Memory B cell (primary cell): ENCODE measurements around the gene EIF5.

Experiments used
- ATAC-seq: fragments of 150-1000 bp; cut with Tn5 transposase; 2 replicates; pipeline ENCODE4 v1.10.0; 2021; ENCODE audit warnings: low read depth, mild to moderate bottlenecking, moderate library complexity
- DNase-seq, 2 donors: peaks; one replicate each; pipeline ENCODE4 v3.0.0; 2022; ENCODE audit warnings: low spot score in 2 of 2
- H3K27ac Mint-ChIP-seq: one replicate; pipeline ENCODE4 v1.8.0; 2022; ENCODE audit warnings: mild to moderate bottlenecking, moderate library complexity, mixed read lengths
- H3K27me3 Mint-ChIP-seq: one replicate; pipeline ENCODE4 v1.8.0; 2022; ENCODE audit warnings: mixed read lengths
- H3K36me3 Mint-ChIP-seq: one replicate; pipeline ENCODE4 v1.8.0; 2022; ENCODE audit warnings: mild to moderate bottlenecking, mixed read lengths
- H3K4me1 Mint-ChIP-seq: one replicate; pipeline ENCODE4 v1.8.0; 2022; ENCODE audit warnings: mixed read lengths
- H3K4me3 Mint-ChIP-seq: one replicate; pipeline ENCODE4 v1.8.0; 2022; ENCODE audit warnings: mild to moderate bottlenecking, moderate library complexity, mixed read lengths
- H3K9me3 Mint-ChIP-seq: one replicate; pipeline ENCODE4 v1.8.0; 2022; ENCODE audit warnings: mixed read lengths

EIF5 gene

DNA sequence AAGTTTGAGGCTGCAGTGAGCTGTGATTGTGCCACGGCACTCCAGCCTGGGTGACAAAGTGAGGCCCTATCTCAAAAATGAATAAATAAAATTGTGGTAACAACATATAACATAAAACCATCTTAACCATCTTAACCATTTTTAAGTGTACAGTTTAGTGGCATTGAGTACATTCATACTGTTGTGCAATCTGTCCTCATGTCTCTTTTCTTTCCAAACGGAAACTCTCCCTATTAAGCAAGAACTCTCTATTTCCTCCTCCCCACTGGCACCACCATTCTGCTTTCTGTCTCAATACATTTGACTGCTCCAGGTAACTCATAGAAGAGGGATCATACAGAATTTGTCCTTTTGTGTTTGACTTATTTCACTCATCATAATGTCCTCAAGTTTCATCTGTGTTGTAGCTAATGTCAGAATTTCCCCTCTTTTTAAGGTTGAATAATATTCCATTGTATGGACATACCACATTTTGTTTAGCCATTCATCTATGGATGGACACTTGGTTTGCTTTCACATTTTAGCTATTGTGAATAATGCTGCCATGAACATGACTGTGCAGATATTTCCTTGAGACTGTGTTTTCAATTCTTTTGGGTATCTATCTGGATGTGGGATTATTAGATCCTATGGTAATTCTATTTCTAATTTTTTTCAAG is 46.8 kb downstream of the EIF5 start:
- DNase-seq (no peak), ATAC-seq (no peak)
- Mint-ChIP-seq H3K9me3 (no peaks in the 10 kb centered on the region), H3K4me1 (no peaks in the 10 kb centered on the region), H3K27me3 (peaks cover 12% of the 10 kb centered on the region), H3K36me3 (no peaks in the 10 kb centered on the region), H3K4me3 (no peak overlapping the region), H3K27ac (no peak overlapping the region)

DNA sequence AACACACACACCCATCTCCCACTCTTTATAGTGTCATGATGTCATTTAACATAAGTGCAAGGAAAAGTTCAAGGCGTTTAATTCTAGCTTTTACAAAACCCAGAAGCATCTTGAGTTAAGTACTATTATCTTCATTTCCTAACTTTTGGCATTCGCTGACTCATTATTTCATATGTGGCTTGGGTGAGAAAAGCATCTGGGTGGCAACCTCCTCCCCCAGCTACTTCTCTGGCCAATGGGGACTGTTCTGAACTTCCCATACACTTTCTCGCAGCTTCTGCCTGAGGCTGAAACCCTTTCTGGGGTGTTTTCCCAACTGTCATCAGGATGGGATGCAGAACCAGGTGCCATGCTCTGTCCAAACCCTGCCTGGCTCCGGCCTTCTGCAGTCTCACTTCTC is 48.3 kb downstream of the EIF5 start:
- Mint-ChIP-seq H3K4me3 (no peak overlapping the region), H3K9me3 (no peaks in the 10 kb centered on the region), H3K27me3 (peaks cover 12% of the 10 kb centered on the region), H3K36me3 (no peaks in the 10 kb centered on the region), H3K4me1 (peaks cover 3% of the 10 kb centered on the region), H3K27ac (no peak overlapping the region)
- DNase-seq (no peak), ATAC-seq (no peak)

GRCh38 chr14:103384450-103385151 is 50.6 kb downstream of the EIF5 start:
- peaks cover 9% of the 10 kb centered on the region for H3K27me3 Mint-ChIP-seq
- H3K27ac Mint-ChIP-seq: peak overlapping the region; percentile 93
- no peak for ATAC-seq
- no peaks in the 10 kb centered on the region for H3K36me3 Mint-ChIP-seq
- H3K9me3 Mint-ChIP-seq: no peaks in the 10 kb centered on the region
- DNase-seq: peak in 1 of 2 donors; percentile 5
- H3K4me1 Mint-ChIP-seq: peaks cover 15% of the 10 kb centered on the region
- H3K4me3 Mint-ChIP-seq: peak overlapping the region; percentile 96

GRCh38 chr14:103385152-103385928 is 51.3 kb downstream of the EIF5 start, which contains the start of gene MARK3:
Gene MARK3 (plus strand): TSS chr14:103385415. CDS start chr14:103386030, 615 bp downstream.
- peak; percentile 91 for ATAC-seq
- H3K4me3 Mint-ChIP-seq: peak within 1 kb of the TSS; percentile 96
- H3K9me3 Mint-ChIP-seq: no peaks in the 10 kb centered on the region
- H3K27me3 Mint-ChIP-seq: peaks cover 9% of the 10 kb centered on the region
- H3K27ac Mint-ChIP-seq: peak within 1 kb of the TSS; percentile 93
- peak; percentile 92 to 94 for DNase-seq
- H3K36me3 Mint-ChIP-seq: no peaks in the 10 kb centered on the region
- H3K4me1 Mint-ChIP-seq: peaks cover 15% of the 10 kb centered on the region

- Mint-ChIP-seq H3K27ac (peak overlapping the region; percentile 93), H3K4me1 (peaks cover 15% of the 10 kb centered on the region), H3K9me3 (no peaks in the 10 kb centered on the region), H3K36me3 (no peaks in the 10 kb centered on the region), H3K4me3 (peak overlapping the region; percentile 96), H3K27me3 (peaks cover 8% of the 10 kb centered on the region)
- DNase-seq: peak in 1 of 2 donors; percentile 5
- ATAC-seq: no peak
Observed at GRCh38 chr14:103385929-103386712, 52.1 kb downstream of the EIF5 start.

DNA sequence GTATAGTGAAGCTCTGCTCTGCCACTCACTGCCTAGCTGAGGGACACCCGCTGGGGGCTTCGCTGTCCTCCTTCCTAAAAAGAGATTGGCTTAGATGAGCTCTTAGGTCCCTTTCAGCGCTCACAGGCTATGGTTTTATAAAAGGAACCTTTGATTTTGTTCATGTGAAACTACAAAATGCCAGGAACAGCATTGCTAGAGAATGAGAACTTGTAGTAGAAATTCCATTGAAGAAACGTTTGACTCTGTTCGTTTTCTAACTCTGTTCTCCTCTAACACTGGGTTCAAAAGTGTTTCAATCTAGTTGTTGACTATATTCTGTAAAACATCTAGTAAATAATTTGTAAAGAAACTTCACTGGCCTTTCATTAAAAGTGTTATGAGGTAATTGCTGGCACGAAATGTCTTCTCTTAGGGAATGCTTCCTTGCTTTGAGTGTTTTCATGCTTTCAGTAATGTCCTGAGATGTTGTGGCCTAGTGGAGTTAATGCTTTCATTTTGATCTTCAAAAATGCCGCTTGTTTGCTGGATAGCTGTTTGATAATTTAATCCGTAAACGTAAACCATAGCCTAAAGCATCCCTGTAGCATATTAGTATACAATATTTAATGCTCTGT is 52.8 kb downstream of the EIF5 start:
- Mint-ChIP-seq H3K4me1 (peaks cover 15% of the 10 kb centered on the region), H3K4me3 (peak overlapping the region; percentile 96), H3K27ac (peak overlapping the region; percentile 81), H3K27me3 (peaks cover 6% of the 10 kb centered on the region), H3K9me3 (no peaks in the 10 kb centered on the region), H3K36me3 (no peaks in the 10 kb centered on the region)
- ATAC-seq (no peak), DNase-seq (no peak)

DNA sequence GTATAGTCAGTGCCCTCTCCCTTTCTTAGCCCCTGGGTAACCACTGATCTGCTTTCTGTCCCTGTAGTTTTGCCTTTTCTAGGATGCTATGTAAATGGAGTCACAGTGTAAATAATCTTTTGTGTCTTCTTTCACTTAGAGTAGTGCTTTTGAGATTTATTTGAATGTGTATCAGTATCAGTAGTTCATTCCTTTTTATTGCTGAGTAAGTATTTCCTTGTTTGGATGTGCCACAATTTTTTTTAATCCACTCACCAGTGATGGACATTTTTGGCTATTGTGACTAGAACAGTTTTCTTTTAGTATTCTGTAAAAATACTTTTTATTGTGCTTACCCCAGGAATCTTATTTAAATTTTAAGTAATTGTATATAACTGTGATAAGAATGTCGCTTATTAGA is 54.6 kb downstream of the EIF5 start:
- H3K4me3 Mint-ChIP-seq: no peak overlapping the region
- H3K4me1 Mint-ChIP-seq: peaks cover 17% of the 10 kb centered on the region
- H3K36me3 Mint-ChIP-seq: no peaks in the 10 kb centered on the region
- H3K9me3 Mint-ChIP-seq: no peaks in the 10 kb centered on the region
- peaks cover 2% of the 10 kb centered on the region for H3K27me3 Mint-ChIP-seq
- H3K27ac Mint-ChIP-seq: no peak overlapping the region
- DNase-seq (no peak), ATAC-seq (no peak)

- Mint-ChIP-seq H3K36me3 (no peaks in the 10 kb centered on the region), H3K4me3 (no peak overlapping the region), H3K27ac (no peak overlapping the region), H3K27me3 (no peaks in the 10 kb centered on the region), H3K9me3 (no peaks in the 10 kb centered on the region), H3K4me1 (peaks cover 29% of the 10 kb centered on the region)
- no peak for DNase-seq
- ATAC-seq: no peak
Observed at GRCh38 chr14:103390605-103391004, 56.6 kb downstream of the EIF5 start.

- peak; percentile 89 for ATAC-seq
- Mint-ChIP-seq H3K36me3 (no peaks in the 10 kb centered on the region), H3K27ac (no peak overlapping the region), H3K4me1 (peaks cover 33% of the 10 kb centered on the region), H3K4me3 (no peak overlapping the region), H3K9me3 (no peaks in the 10 kb centered on the region), H3K27me3 (no peaks in the 10 kb centered on the region)
- peak; percentile 41 for DNase-seq
Observed at GRCh38 chr14:103391048-103391447, 57.0 kb downstream of the EIF5 start.

GRCh38 chr14:103392106-103392505 is 58.1 kb downstream of the EIF5 start:
- no peak for DNase-seq
- Mint-ChIP-seq H3K4me1 (peaks cover 37% of the 10 kb centered on the region), H3K36me3 (no peaks in the 10 kb centered on the region), H3K9me3 (no peaks in the 10 kb centered on the region), H3K27ac (no peak overlapping the region), H3K27me3 (no peaks in the 10 kb centered on the region), H3K4me3 (no peak overlapping the region)
- ATAC-seq: no peak

- Mint-ChIP-seq H3K36me3 (no peaks in the 10 kb centered on the region), H3K27me3 (no peaks in the 10 kb centered on the region), H3K4me3 (no peak overlapping the region), H3K4me1 (peaks cover 36% of the 10 kb centered on the region), H3K27ac (no peak overlapping the region), H3K9me3 (no peaks in the 10 kb centered on the region)
- ATAC-seq: no peak
- DNase-seq: no peak
Observed at GRCh38 chr14:103392572-103392971, 58.5 kb downstream of the EIF5 start.

GRCh38 chr14:103393070-103393469 is 59.0 kb downstream of the EIF5 start:
- H3K4me1 Mint-ChIP-seq: peaks cover 36% of the 10 kb centered on the region

More at GRCh38 chr14:103393070-103393469, 59.0 kb downstream of the EIF5 start:
- no peak for ATAC-seq
- H3K9me3 Mint-ChIP-seq: no peaks in the 10 kb centered on the region
- no peak for DNase-seq
- no peak overlapping the region for H3K4me3 Mint-ChIP-seq
- H3K36me3 Mint-ChIP-seq: no peaks in the 10 kb centered on the region
- H3K27me3 Mint-ChIP-seq: no peaks in the 10 kb centered on the region
- H3K27ac Mint-ChIP-seq: peak overlapping the region; percentile 53
